SK-N-SH treated with all-trans-retinoic acid at 6 μM for 48 hours (cell line): ENCODE results near the gene CSNK2A1.

ENCODE experiments used
- ATAC-seq: fragments of 200-7000 bp; cut with Tn5 transposase; 3 replicates; pipeline ENCODE4 v1.9.1; 2020; ENCODE audit warnings: mild to moderate bottlenecking, moderate library complexity
- ARNTL ChIP-seq: fragments of 450-650 bp; formaldehyde crosslinking; IDR thresholded peaks from 2 replicates; pipeline ENCODE4 v1.5.0; 2020; ENCODE audit warnings: low read depth, mild to moderate bottlenecking, moderate library complexity, borderline replicate concordance
- CREB5 ChIP-seq: fragments of 250-450 bp; sonication (Bioruptor Pico); IDR thresholded peaks from 2 replicates; pipeline ENCODE4 v1.5.1; 2020; ENCODE audit warnings: low read depth, mild to moderate bottlenecking, moderate library complexity
- CSRNP3 ChIP-seq: fragments of 250-450 bp; sonication (Bioruptor Pico); IDR thresholded peaks from 2 replicates; pipeline ENCODE4 v1.5.1; 2021; ENCODE audit warnings: mild to moderate bottlenecking, moderate library complexity
- ESRRG ChIP-seq: fragments of 250-450 bp; sonication (Bioruptor Pico); IDR thresholded peaks from 2 replicates; pipeline ENCODE4 v1.6.1; 2021; ENCODE audit warnings: mild to moderate bottlenecking
- GLIS3 ChIP-seq: fragments of 250-450 bp; sonication (Bioruptor Pico); IDR thresholded peaks from 2 replicates; pipeline ENCODE4 v1.5.0; 2020; ENCODE audit warnings: mild to moderate bottlenecking, moderate library complexity
- ISL1 ChIP-seq: fragments of 250-450 bp; sonication (Bioruptor Pico); IDR thresholded peaks from 2 replicates; pipeline ENCODE4 v2.1.2; 2022; ENCODE audit warnings: mild to moderate bottlenecking, moderate library complexity
- OSR1 ChIP-seq: fragments of 250-450 bp; sonication (Bioruptor Pico); IDR thresholded peaks from 2 replicates; pipeline ENCODE4 v1.8.0; 2022; ENCODE audit warnings: moderate library complexity, mild to moderate bottlenecking, inconsistent platforms
- PATZ1 ChIP-seq: fragments of 250-450 bp; sonication (Bioruptor Pico); IDR thresholded peaks from 2 replicates; pipeline ENCODE4 v1.8.0; 2020; ENCODE audit warnings: mild to moderate bottlenecking, moderate library complexity, borderline replicate concordance
- POU6F1 ChIP-seq: fragments of 250-450 bp; sonication (Bioruptor Pico); IDR thresholded peaks from 2 replicates; pipeline ENCODE4 v1.8.0; 2021; ENCODE audit warnings: low read depth, mild to moderate bottlenecking, moderate library complexity, borderline replicate concordance
- PPARA ChIP-seq: fragments of 250-450 bp; sonication (Bioruptor Pico); IDR thresholded peaks from 2 replicates; pipeline ENCODE4 v1.5.0; 2020; ENCODE audit warnings: mild to moderate bottlenecking, borderline replicate concordance
- RARB ChIP-seq: fragments of 250-450 bp; sonication (Bioruptor Pico); IDR thresholded peaks from 2 replicates; pipeline ENCODE4 v1.8.0; 2021; ENCODE audit warnings: mild to moderate bottlenecking, moderate library complexity
- SNAI2 ChIP-seq: fragments of 250-450 bp; sonication (Bioruptor Pico); IDR thresholded peaks from 2 replicates; pipeline ENCODE4 v1.5.0; 2020; ENCODE audit warnings: mild to moderate bottlenecking, moderate library complexity
- TOX ChIP-seq: fragments of 250-450 bp; sonication (Bioruptor Pico); IDR thresholded peaks from 2 replicates; pipeline ENCODE4 v1.8.0; 2021; ENCODE audit warnings: mild to moderate bottlenecking, moderate library complexity, borderline replicate concordance
- TSHZ2 ChIP-seq: fragments of 250-450 bp; sonication (Bioruptor Pico); IDR thresholded peaks from 2 replicates; pipeline ENCODE4 v1.5.0; 2020; ENCODE audit warnings: mild to moderate bottlenecking, moderate library complexity
- ZC3H10 ChIP-seq: fragments of 250-450 bp; sonication (Bioruptor Pico); IDR thresholded peaks from 2 replicates; pipeline ENCODE4 v1.5.1; 2021; ENCODE audit warnings: mild to moderate bottlenecking, moderate library complexity
- ZFP3 ChIP-seq: fragments of 250-450 bp; sonication (Bioruptor Pico); IDR thresholded peaks from 2 replicates; pipeline ENCODE4 v1.5.0; 2020; ENCODE audit warnings: mild to moderate bottlenecking, moderate library complexity
- ZNF70 ChIP-seq: fragments of 450-650 bp; formaldehyde crosslinking; IDR thresholded peaks from 2 replicates; pipeline ENCODE4 v1.5.0; 2020; ENCODE audit warnings: mild to moderate bottlenecking, moderate library complexity
- ZNF8 ChIP-seq: fragments of 450-650 bp; formaldehyde crosslinking; IDR thresholded peaks from 2 replicates; pipeline ENCODE4 v1.5.0; 2020; ENCODE audit warnings: mild to moderate bottlenecking, moderate library complexity

CSNK2A1 gene

GRCh38 chr20:537983-538382 is 5.6 kb downstream of the CSNK2A1 start:
- TF ChIP-seq ZFP3 (CRISPR knock-in tag) (no peak), RARB (CRISPR knock-in tag) (no peak), ZNF8 (CRISPR knock-in tag) (no peak), TOX (CRISPR knock-in tag) (no peak), ISL1 (CRISPR knock-in tag) (no peak), PPARA (CRISPR knock-in tag) (no peak), CREB5 (CRISPR knock-in tag) (no peak), OSR1 (CRISPR knock-in tag) (no peak), GLIS3 (CRISPR knock-in tag) (no peak), ARNTL (CRISPR knock-in tag) (no peak), TSHZ2 (CRISPR knock-in tag) (no peak), PATZ1 (CRISPR knock-in tag) (no peak)
- no peak for ATAC-seq

- ATAC-seq, result no peak
- TF ChIP-seq OSR1 (CRISPR knock-in tag) (no peak), ESRRG (CRISPR knock-in tag) (no peak), PATZ1 (CRISPR knock-in tag) (no peak), PPARA (CRISPR knock-in tag) (no peak), ZNF70 (no peak), CSRNP3 (no peak), SNAI2 (CRISPR knock-in tag) (no peak), ARNTL (CRISPR knock-in tag) (no peak), TSHZ2 (CRISPR knock-in tag) (no peak), CREB5 (CRISPR knock-in tag) (no peak), POU6F1 (CRISPR knock-in tag) (no peak), ZNF8 (CRISPR knock-in tag) (no peak), ZC3H10 (CRISPR knock-in tag) (no peak), ZFP3 (CRISPR knock-in tag) (no peak), TOX (CRISPR knock-in tag) (no peak)
These were observed 7.1 kb downstream of the CSNK2A1 start for GRCh38 chr20:536426-537010.
